ENCODE results near the gene NUCB1. TPM values are rescaled to one million over a fixed set of nuclear protein-coding genes. Genes with fewer than 3 reads are reported as not detected.
A peak's percentile ranks its signal among the peaks of the same experiment; 100 is the strongest.

Gene NUCB1
- total RNA-seq, 1 experiment from 2014 or later: 125 TPM

GRCh38 chr19:48933382-48933932 is 33.3 kb downstream of the NUCB1 start, which contains the start of gene DHDH:
DHDH (plus strand) TSS chr19:48933699; CDS start chr19:48933722, 23 bp downstream.
- Histone ChIP-seq H2BK5ac (ENCODE audit: insufficient read length, low read length) (no peak within 1 kb of the TSS), H3K4ac (ENCODE audit: low read depth, low read length) (no peak within 1 kb of the TSS), H2BK15ac (ENCODE audit: low read depth, low read length) (no peak within 1 kb of the TSS), H2AFZ (ENCODE audit: low read length) (no peak within 1 kb of the TSS), H3K14ac (ENCODE audit: insufficient read depth, low read length) (no peak within 1 kb of the TSS), H2BK120ac (ENCODE audit: low read depth, low read length, poor library complexity, severe bottlenecking) (no peak within 1 kb of the TSS), H4K20me1 (ENCODE audit: control insufficient read depth, insufficient read depth, insufficient read length) (no peaks in the 10 kb centered on the region), H4K5ac (ENCODE audit: insufficient read length, low read depth, low read length) (no peak within 1 kb of the TSS), H3K23me2 (ENCODE audit: insufficient read length, low read depth, low read length, poor library complexity, severe bottlenecking) (peaks cover 4% of the 10 kb centered on the region), H2BK12ac (ENCODE audit: insufficient read length, low read depth, low read length) (no peak within 1 kb of the TSS), H4K91ac (ENCODE audit: insufficient read length, low read depth, low read length) (no peak within 1 kb of the TSS), H3K9me3 (ENCODE audit: control insufficient read depth, low read depth, low read length) (no peaks in the 10 kb centered on the region), H3K27ac (ENCODE audit: insufficient read length, low read depth, low read length) (no peak within 1 kb of the TSS), H3T11ph (ENCODE audit: low read length) (no peak within 1 kb of the TSS), H4K8ac (replicated peaks; ENCODE audit: insufficient read length, low read depth, low read length) (no peak within 1 kb of the TSS), H2BK20ac (ENCODE audit: low read depth, low read length, poor library complexity, severe bottlenecking) (no peak within 1 kb of the TSS), H3K4me1 (ENCODE audit: insufficient read depth, low read length) (no peaks in the 10 kb centered on the region), H2AK5ac (ENCODE audit: insufficient read length, low read length) (no peak within 1 kb of the TSS), H3K27me3 (ENCODE audit: insufficient read depth, low read length) (no peaks in the 10 kb centered on the region), H3K18ac (ENCODE audit: insufficient read length, low read depth, low read length) (no peak within 1 kb of the TSS), H3K4me2 (ENCODE audit: insufficient read depth, insufficient read length, low read length) (peak within 1 kb of the TSS; percentile 54), H3K79me2 (ENCODE audit: insufficient read depth, low read length) (no peaks in the 10 kb centered on the region), H3K9ac (ENCODE audit: extremely low read depth, insufficient read length, low read length) (peak within 1 kb of the TSS; percentile 21), H3K56ac (ENCODE audit: insufficient read length, low read depth, low read length) (no peak within 1 kb of the TSS), H3K79me1 (ENCODE audit: insufficient read depth, low read depth, low read length, poor library complexity, severe bottlenecking) (no peaks in the 10 kb centered on the region), H3K23ac (ENCODE audit: insufficient read length, low read depth, low read length) (no peak within 1 kb of the TSS)
- peaks cover 41% of the 10 kb centered on the region for H3K27me3 Mint-ChIP-seq (ENCODE audit: low read depth)
- H3K36me3 Mint-ChIP-seq (ENCODE audit: insufficient read depth in 1 of 3, low read depth in 3 of 3): peaks cover 0 to 4% (median 0%) of the 10 kb centered on the region in 3 experiments; a peak in 1 of 7 replicates
- peaks cover 12 to 20% of the 10 kb centered on the region in 2 experiments for H3K4me1 Mint-ChIP-seq
- peak within 1 kb of the TSS; percentile 70 to 94 (median 79); a peak in 4 of 7 replicates for H3K27ac Mint-ChIP-seq
- no CpG with 5 or more reads among the region's 43 CpGs for WGBS (ENCODE audit: extremely low coverage, insufficient read length, low lambda C conversion rate)
- TF ChIP-seq, protein P1, sequence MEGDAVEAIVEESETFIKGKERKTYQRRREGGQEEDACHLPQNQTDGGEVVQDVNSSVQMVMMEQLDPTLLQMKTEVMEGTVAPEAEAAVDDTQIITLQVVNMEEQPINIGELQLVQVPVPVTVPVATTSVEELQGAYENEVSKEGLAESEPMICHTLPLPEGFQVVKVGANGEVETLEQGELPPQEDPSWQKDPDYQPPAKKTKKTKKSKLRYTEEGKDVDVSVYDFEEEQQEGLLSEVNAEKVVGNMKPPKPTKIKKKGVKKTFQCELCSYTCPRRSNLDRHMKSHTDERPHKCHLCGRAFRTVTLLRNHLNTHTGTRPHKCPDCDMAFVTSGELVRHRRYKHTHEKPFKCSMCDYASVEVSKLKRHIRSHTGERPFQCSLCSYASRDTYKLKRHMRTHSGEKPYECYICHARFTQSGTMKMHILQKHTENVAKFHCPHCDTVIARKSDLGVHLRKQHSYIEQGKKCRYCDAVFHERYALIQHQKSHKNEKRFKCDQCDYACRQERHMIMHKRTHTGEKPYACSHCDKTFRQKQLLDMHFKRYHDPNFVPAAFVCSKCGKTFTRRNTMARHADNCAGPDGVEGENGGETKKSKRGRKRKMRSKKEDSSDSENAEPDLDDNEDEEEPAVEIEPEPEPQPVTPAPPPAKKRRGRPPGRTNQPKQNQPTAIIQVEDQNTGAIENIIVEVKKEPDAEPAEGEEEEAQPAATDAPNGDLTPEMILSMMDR (conservative IDR thresholded peaks at IDR 0.05): no peak
- no peaks in the 10 kb centered on the region; a peak in 1 of 5 replicates for H3K9me3 Mint-ChIP-seq
- DNase-seq: peak; percentile 97
- H3K4me3 Mint-ChIP-seq: peak within 1 kb of the TSS; percentile 68 to 90

Measured in H9 (cell line).